Stimulated activated CD4-positive, alpha-beta T cell treated with anti-CD3 and anti-CD28 coated beads, TNF-alpha, amount 100 ng/mL, for 24 hours (primary cell): Measurements from ENCODE around the gene HSPG2.

Experiments used
- DNase-seq, 3 experiments: peaks; one replicate each; pipeline ENCODE4 v3.0.0-alpha.2; 2020; ENCODE audit warnings: low read depth in 3 of 3

Gene HSPG2

GRCh38 chr1:21879928-21880618, 57.0 kb downstream of the HSPG2 start:
- no peak for DNase-seq

DNA sequence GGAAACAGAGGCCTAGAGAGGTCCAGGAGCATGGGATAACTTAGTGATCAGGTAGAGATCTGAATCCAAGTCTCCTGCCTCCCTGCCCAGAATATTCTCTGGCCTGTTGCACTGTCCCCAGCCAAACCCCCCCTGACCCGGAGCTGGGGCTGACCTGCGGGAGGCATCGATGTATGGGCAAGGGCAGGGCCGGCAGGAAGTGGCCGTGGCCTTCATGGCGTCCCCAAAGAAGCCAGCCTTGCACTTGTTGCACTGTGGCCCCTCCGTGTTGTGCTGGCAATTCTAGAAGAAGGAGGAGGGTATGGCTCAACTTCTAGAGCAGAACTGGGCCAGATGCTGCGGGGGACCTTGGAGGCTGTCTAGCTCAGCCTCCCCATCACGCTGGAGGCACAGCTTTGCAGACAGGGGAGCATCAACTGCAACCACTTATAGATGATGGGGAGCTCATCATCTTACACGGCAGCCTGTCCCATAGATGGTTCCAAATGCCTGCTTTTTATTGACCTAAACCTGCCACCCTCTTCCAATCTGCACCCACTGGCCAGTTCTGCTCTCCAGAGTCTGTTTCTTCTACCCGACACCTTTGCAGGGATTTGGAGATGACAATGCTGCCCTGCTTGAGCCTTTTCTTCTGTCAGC, 58.2 kb downstream of the HSPG2 start:
- no peak for DNase-seq

DNA sequence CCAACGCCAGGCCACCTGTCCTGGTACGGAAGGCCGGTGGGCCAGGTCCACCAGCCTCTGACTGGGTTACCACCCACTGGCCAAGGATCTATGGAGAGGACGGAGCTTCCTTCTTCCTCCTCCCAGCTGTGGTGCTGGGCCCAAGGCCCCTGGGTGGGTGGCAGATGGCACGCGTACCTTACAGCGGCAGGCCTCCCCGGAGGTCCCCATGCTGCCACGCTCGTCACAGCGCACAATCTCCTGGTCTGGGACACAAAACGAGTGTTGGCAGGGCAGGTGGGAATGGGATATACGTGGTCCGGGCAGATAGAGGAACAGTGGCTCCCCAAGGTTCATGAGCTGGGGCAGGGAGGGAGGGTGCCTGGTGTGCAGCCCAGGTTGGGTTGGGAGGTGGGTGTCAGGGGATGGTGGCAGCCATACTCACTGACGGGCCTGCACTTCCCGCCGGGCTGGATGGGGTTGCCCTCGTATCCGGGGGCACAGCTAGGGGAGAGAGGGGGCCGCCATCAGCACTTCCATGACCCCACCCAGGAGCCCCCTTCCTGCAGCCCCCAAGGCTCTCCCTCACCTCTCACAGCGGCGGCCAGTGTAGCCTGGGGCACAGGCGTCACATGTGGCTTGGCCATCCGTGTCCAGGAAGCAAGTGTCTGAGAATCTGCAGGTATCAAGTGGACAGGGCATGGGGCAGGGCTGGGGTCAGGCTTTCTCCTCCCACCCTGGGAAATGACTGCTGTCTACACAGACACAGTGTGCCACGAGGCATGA, 58.9 kb downstream of the HSPG2 start:
- no peak for DNase-seq

DNA sequence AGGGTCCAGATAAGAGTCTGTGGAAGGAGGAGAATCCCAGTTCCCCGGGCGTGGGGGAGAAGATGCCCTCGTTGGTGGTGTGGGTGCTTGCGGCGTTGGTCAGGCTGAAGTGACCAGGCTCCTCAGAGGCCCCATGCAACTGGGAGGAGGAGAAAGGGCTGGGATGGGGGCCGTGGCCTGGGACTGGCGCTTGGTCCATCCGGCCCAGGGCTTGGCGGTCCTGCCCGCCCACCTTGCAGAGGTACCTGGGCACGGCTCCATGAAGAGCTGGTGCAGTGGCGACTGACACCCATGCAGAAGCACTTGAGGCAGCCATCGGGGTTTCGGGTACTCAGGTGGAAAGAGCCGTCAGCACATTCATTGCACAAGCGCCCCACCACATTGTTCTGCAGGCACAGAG, 60.8 kb downstream of the HSPG2 start:
- DNase-seq = no peak

DNA sequence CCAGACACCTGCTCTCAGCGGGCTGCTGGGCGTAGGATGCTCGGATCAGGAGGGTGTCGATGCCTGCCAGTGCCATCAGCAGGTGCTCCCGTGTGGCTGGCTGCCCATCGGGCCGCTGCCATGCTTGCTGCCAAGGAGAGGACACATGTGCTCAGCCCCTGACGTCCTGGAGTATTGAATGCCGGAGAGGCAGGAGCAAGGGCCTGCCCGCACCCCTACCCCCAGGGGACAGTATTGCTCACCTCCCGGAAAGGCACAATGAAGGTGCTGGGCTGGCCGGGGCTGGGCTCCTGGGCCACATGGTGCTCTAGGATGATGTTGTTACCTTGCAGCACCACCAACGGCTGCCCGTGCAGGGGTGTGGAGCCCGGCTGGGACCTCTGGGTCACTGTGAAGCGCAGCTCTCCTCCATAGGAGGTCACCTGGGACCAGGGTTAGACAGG, 61.5 kb downstream of the HSPG2 start:
- no peak for DNase-seq

DNA sequence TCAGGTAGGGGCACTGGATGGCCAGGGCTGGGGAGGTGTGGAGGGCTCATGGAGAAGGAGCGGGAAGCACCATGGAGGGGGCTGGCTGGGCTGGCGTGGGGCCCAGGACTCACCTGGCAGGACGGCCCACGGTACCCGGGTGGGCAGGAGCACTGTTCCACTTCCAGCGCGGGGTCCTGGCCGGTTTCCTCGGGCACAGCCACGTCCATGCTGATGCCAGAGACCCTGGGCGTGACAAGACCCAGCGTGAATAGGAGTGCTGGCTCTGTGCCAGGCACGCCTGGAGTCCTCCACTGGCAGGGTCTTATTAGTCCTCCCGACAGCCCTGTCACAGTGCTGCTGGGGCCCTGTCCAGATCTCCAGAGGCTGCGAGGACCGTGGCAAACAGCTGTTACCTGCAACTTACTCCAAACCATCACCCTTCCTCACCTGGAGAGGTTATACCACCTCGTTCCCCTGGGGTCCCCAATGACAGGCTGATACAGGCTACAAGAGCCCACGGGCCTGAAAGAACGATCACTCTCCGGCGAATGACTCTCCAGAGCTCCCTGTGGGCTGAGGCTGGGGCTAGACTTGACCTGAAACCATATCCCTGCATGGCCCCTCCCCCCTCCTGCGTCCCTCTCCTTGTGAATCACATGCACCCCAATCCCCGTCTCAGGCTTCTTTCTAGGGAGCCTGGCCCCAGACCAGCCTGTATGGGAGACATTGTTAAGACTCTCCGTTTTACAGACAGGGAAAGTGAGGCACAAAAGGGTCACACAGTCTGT, 62.1 kb downstream of the HSPG2 start:
- DNase-seq = no peak

- DNase-seq = no peak
Observed at GRCh38 chr1:21874328-21874727, 62.8 kb downstream of the HSPG2 start.

GRCh38 chr1:21873761-21874160, 63.3 kb downstream of the HSPG2 start:
- no peak for DNase-seq

GRCh38 chr1:21873174-21873573, 63.9 kb downstream of the HSPG2 start:
- no peak for DNase-seq

DNA sequence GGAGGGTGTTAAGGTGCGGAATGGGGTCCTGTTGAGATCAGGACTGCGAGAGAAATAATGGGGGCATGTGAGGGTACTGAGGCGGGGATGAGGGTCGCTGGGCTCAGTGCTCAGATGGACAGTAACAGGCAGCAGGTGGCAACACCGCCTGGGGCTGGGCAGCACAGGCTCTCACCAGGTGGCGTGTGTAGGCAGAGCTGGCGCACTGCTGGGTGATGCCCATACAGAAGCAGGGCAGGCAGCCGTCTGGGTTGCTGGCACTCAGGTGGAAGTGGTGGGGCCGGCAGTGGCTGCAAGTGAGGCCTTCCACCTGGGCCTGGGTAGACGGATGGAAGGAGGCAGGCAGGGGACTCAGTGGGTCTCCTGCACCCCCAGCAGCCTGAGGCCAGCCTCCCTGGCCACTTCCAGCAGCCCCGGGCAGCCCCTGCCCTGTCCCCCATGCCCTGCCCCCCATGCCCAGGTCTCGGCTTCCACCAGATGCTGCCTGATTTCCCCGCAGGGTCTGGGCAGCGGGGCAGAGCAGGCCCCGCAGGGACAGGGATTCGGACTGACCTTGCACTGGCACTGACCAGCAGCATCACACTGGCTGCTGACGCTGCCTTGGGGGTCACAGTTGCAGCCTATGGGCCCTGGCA, 64.5 kb downstream of the HSPG2 start:
- DNase-seq = no peak

GRCh38 chr1:21871943-21872342, 65.2 kb downstream of the HSPG2 start:
- DNase-seq = no peak

GRCh38 chr1:21870611-21871010, 66.5 kb downstream of the HSPG2 start:
- DNase-seq = no peak

- DNase-seq = no peak
Observed at GRCh38 chr1:21869620-21870121, 67.4 kb downstream of the HSPG2 start.

GRCh38 chr1:21868941-21869454, 68.1 kb downstream of the HSPG2 start:
- no peak for DNase-seq

DNA sequence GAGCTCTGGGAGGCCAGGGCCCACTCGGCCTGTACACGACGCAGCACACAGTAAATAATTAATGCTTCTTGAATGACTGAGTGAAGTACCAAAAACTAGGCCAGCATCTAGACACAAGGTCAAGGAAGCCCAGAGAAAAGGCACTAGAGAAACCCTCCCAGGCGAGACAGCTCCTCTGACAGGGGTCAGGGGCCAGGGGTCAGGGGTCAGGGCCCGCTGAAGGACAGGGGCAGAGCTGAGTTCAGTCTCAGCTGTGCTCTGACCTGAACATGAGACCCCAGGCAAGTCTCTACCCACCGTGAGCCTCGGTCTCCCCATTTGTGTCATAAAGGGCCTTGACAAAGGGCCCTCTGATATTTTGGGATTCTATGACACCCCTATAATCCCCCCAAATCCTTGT, 68.6 kb downstream of the HSPG2 start:
- DNase-seq = no peak

GRCh38 chr1:21867451-21867996, 69.6 kb downstream of the HSPG2 start:
- no peak for DNase-seq

DNA sequence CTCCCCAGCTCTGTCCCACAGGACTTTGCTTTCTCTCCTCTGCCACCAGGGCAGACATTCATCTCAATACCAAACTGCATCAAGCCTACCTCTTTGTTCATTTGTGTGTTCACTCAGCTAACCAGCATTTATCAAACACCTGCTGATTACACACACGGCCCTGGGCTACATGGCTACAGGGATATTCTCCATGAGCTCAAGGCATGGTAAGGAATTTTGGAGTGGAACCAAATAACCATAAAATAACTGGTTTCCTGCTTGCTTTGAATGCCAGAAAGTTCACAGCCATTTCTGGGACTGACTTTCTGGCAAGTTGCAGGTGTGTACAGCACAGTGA, 70.4 kb downstream of the HSPG2 start:
- DNase-seq = no peak

DNA sequence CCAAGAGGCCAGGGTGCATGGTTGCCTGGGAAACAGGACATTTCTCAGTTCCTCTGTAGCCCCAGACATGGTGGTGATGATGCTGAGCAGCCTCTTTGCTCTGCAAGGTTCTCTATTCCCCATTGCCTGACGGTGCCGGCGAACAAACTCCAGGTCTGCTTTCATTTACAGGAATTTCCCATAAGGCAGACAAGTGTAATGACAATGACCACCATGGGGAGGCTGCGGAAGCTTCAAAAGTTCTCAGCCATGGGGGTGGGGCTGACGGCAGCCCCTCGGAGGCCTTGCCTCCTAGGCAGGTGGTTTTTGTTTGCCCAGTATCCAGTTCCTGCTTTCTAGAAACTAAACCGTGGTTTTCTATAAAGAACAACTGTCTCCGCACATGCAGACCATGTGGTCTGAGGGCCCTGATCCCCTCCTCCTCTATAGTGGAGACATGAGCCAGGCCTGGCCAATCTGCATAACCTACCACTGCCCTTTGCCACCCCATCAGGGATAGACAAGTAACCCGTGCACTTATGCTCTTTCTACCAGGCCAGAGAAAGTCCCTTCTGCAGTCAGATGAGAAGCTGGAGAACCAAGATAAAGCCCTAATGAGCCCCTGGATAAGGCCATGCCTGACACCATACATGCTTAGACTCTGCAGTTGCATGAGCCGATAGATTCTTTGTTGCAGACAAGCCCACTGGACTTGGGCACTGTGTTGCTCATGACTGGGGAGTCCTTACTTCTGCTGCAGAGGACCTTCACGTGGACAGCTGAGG, 71.0 kb downstream of the HSPG2 start:
- no peak for DNase-seq

- DNase-seq = no peak
Observed at GRCh38 chr1:21865609-21865942, 71.5 kb downstream of the HSPG2 start.

DNA sequence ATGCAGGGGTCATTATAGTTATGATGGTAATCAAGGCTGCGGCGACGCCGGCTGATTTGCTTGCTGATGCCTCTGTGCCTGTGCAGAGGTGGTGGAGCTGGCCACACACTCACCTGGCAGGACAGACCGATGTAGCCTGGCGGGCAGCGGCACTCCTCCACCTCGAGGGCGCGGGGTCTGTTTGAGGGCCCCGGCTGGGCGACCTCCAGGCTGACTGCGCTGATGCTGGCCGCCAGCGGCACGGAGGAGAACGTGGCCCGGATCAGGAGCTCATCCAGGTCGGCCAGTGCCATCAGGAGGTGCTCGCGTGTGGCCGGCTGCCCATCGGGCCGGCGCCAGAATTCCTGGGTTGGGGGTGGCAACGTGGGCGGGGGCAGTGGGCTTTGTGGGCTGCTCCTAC, 72.4 kb downstream of the HSPG2 start:
- DNase-seq = no peak
